ENCODE results near the gene NUDT8.

DNA sequence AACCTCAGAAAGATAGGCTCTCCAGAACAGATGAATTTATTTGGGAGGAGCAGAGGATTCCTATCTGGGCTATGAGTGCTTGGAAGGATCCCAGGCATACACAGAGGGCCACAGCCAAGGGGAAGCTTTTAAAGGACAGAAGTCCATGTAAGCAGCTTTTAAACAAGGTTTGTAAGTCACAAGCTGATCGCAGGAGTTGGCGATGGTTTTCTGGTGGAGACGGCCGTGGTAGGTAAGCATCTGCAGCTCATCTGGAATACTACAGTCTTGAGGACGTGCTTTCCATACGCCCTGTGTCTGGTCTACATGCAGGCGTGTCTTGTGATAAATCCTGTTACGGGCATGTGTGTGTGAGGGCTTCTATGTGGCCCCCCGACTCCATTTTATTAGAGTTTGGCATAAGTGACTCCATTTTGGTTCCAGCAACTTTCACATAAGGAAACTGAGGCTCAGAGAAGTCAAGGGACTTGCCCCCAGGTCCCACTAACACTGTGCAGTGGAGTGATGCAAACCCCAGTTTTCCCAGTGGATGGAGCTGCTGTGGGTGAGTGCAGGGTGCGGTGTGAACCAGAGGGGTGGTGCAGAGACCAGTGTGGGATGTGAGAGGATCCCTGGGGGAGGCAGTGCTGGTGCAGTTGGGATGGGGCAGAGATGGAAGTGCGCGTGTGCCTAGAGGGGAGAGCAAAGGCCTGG lies 32.6 kb upstream of the NUDT8 start:
- TF ChIP-seq EZH2 (IDR thresholded peaks at IDR 0.05), result no peak
- TF ChIP-seq POLR2AphosphoS5 (IDR thresholded peaks at IDR 0.05; ENCODE audit: borderline replicate concordance, low read depth, low read length), result no peak
- no peak for TF ChIP-seq FOXP2 (optimal IDR thresholded peaks at IDR 0.05; ENCODE audit: control extremely low read depth, extremely low read length, insufficient read depth)
